ENCODE data around the gene TNRC18. TPM values are rescaled to one million over a fixed set of nuclear protein-coding genes. Genes with fewer than 3 reads are reported as not detected.
A peak's percentile ranks its signal among the peaks of the same experiment; 100 is the strongest.

The TNRC18 gene
- total RNA-seq, 1 donor from 2014 or later, result 95.4 TPM

DNA sequence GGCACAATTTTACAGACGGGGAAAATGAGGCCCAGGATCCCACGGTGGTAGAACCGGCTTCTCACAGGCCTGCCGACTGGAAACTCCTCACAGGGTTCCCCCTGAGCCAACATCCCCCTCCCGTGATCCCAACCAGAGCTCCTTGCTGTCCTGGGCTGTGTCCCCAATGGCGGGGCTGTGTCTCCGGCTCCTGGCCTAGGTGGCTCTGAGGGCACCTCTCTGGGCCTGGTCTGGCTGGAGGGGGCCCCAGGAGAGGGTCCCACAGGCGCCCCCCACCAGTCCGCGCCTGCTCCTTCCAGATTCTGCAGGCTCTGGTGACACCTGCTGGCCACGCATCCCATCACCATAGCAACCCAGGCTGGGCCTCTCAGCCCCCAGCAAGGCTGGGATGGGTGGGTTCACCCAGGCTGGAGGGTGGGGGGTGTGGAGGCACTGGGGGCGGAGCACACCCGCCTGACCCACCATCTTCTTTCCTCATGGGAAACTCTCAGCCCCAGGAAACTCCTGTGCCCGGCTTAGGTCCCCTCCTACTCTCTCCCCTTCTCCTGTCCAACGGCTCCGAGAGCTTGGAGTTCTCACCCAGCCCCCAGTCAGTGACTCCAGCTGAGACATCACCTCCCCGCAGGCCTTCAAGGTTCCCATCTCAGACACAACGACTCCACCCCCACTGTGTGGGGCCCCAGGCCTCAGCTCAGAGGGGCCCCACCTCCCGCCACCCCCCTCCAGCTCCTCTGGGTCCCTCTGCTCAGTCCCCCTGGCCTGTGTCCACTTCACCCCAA lies 27.1 kb upstream of the TNRC18 start:
- TF ChIP-seq, protein P1, sequence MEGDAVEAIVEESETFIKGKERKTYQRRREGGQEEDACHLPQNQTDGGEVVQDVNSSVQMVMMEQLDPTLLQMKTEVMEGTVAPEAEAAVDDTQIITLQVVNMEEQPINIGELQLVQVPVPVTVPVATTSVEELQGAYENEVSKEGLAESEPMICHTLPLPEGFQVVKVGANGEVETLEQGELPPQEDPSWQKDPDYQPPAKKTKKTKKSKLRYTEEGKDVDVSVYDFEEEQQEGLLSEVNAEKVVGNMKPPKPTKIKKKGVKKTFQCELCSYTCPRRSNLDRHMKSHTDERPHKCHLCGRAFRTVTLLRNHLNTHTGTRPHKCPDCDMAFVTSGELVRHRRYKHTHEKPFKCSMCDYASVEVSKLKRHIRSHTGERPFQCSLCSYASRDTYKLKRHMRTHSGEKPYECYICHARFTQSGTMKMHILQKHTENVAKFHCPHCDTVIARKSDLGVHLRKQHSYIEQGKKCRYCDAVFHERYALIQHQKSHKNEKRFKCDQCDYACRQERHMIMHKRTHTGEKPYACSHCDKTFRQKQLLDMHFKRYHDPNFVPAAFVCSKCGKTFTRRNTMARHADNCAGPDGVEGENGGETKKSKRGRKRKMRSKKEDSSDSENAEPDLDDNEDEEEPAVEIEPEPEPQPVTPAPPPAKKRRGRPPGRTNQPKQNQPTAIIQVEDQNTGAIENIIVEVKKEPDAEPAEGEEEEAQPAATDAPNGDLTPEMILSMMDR (IDR thresholded peaks at IDR 0.05), result peak; percentile 88
- no peaks in the 10 kb centered on the region for H3K9me3 Mint-ChIP-seq (ENCODE audit: low read depth)
- no peak overlapping the region for H3K4me3 Mint-ChIP-seq (ENCODE audit: unreplicated experiment)
- peaks cover 2% of the 10 kb centered on the region for H3K27me3 Mint-ChIP-seq (ENCODE audit: low read depth)
- H3K36me3 Mint-ChIP-seq (ENCODE audit: low read depth), result no peaks in the 10 kb centered on the region
- DNase-seq (ENCODE audit: low spot score), result no peak
- H3K27ac Mint-ChIP-seq (ENCODE audit: unreplicated experiment), result no peak overlapping the region
- H3K4me1 Mint-ChIP-seq (ENCODE audit: low read depth), result no peaks in the 10 kb centered on the region

DNA sequence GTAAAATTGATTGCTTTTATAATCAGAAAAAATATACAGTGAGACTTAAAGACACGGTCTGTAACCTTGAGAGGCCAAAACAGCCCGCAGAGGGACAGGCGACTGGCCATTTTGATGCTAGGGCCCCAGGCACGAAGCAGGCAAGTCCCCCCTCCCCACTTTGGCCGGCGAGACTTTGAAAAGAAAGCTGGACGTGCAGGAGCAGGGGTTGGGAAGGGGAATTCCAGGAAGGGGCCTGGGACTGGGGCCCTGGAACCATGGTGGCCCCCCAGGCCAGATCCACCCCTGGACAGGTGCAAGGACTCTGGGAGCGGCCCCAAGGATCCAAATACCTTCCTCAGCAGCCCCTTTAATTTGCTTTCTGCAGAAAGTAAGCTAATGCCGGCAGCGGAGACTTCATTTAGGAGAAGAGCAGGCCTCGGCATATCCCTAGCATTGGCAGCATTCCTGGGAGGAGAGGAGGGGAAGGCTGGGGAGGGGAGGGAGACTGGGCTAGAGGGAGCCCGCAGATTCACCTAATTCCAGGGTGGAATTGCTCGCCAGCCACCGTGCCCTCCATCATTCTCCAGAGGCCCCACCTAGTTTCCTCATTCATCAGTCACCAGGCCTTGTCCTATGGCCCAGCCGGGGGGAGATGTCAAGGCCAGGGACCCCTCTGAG lies 24.9 kb upstream of the TNRC18 start:
- no peak for DNase-seq (ENCODE audit: low spot score)
- Mint-ChIP-seq H3K27ac (ENCODE audit: unreplicated experiment) (no peak overlapping the region), H3K27me3 (ENCODE audit: low read depth) (no peaks in the 10 kb centered on the region), H3K36me3 (ENCODE audit: low read depth) (peaks cover 3% of the 10 kb centered on the region), H3K4me3 (ENCODE audit: unreplicated experiment) (no peak overlapping the region), H3K4me1 (ENCODE audit: low read depth) (no peaks in the 10 kb centered on the region), H3K9me3 (ENCODE audit: low read depth) (no peaks in the 10 kb centered on the region)
- TF ChIP-seq, protein P1 (IDR thresholded peaks at IDR 0.05), result no peak

DNA sequence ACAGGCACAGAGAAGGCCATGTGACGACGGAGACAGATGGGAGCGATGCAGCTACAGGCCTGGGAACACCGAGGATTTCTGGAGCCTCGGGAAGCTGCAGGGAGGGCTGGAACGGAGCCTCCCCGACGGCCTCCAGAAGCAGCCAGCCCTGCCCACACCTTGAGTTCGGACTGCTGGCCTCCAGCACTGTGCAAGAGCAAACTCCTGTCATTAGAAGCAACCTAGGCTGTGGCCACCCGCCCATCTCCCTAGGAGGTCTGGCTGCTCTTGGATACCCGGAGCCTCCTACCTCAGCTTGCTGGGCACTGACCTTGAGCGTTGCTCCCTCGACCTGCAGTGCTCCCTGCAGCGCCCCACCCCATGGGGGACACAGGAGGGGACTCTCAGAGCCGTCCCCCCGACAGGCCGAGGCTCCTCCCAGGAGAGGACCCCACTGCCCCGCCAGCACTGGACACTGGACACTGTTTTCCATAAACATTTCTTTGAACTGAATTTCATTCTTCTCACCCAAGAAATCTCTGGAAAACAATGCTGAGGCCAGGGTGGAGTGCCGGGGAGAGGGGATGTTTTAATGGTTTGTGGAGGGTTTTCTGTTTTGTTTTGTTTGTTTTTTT lies 22.5 kb upstream of the TNRC18 start:
- no peaks in the 10 kb centered on the region for H3K9me3 Mint-ChIP-seq (ENCODE audit: low read depth)
- DNase-seq (ENCODE audit: low spot score), result no peak
- TF ChIP-seq, protein P1 (IDR thresholded peaks at IDR 0.05), result no peak
- H3K4me1 Mint-ChIP-seq (ENCODE audit: low read depth), result peaks cover 3% of the 10 kb centered on the region
- no peaks in the 10 kb centered on the region for H3K27me3 Mint-ChIP-seq (ENCODE audit: low read depth)
- H3K27ac Mint-ChIP-seq (ENCODE audit: unreplicated experiment), result no peak overlapping the region
- H3K4me3 Mint-ChIP-seq (ENCODE audit: unreplicated experiment), result no peak overlapping the region
- peaks cover 3% of the 10 kb centered on the region for H3K36me3 Mint-ChIP-seq (ENCODE audit: low read depth)

DNA sequence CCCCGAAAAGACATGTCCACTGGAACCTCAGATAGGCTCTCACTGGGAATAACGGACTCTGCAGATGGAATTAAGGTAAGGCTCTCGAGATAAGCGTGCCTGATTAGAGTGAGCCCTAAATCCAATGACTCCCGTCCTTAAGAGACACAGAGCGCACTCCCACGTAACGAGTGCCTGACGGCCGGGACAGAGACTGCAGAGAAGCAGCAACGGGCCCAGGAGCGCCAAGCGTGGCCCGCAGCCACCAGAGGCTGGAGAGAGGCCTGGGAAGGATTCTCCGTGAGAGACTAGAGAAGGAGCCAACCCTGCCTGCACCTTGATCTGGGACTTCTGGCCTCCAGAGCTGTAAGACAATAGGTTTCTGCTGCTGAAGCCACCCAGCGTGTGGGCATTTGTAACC lies 20.0 kb upstream of the TNRC18 start:
- TF ChIP-seq, protein P1 (IDR thresholded peaks at IDR 0.05), result no peak
- H3K27me3 Mint-ChIP-seq (ENCODE audit: low read depth), result no peaks in the 10 kb centered on the region
- H3K4me1 Mint-ChIP-seq (ENCODE audit: low read depth), result peaks cover 6% of the 10 kb centered on the region
- no peak for DNase-seq (ENCODE audit: low spot score)
- H3K4me3 Mint-ChIP-seq (ENCODE audit: unreplicated experiment), result no peak overlapping the region
- H3K9me3 Mint-ChIP-seq (ENCODE audit: low read depth), result no peaks in the 10 kb centered on the region
- peaks cover 3% of the 10 kb centered on the region for H3K36me3 Mint-ChIP-seq (ENCODE audit: low read depth)
- H3K27ac Mint-ChIP-seq (ENCODE audit: unreplicated experiment), result no peak overlapping the region

DNA sequence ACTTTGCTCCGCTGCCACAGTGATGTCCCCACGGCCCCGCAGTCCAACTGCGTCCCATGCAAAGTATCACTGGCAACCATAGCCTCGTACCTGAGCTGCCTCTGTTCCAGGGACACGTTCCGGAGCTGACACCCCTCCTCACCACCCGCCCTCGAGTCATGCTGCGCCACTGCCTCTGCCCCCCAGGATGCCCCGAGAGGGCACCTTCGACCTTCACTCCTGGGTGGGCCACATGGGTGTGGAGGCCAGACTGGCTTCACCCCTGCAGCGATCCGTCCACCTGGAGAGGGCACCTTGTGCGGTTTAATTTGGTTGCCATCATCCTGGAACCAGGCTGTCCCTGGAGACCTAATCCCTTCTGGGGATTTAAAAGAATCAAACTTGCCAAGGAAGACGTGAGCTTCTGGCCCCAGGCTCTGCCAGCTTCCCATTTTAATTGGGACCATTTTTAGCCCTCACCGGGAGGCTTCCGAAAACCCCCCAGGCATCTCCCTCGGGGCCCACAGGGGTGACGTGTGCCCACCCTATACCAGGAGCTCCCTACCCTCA lies 19.2 kb upstream of the TNRC18 start:
- Mint-ChIP-seq H3K4me3 (ENCODE audit: unreplicated experiment) (no peak overlapping the region), H3K9me3 (ENCODE audit: low read depth) (no peaks in the 10 kb centered on the region), H3K27me3 (ENCODE audit: low read depth) (no peaks in the 10 kb centered on the region), H3K27ac (ENCODE audit: unreplicated experiment) (no peak overlapping the region), H3K36me3 (ENCODE audit: low read depth) (peaks cover 3% of the 10 kb centered on the region), H3K4me1 (ENCODE audit: low read depth) (peaks cover 14% of the 10 kb centered on the region)
- no peak for DNase-seq (ENCODE audit: low spot score)
- TF ChIP-seq, protein P1 (IDR thresholded peaks at IDR 0.05), result no peak
